GM21360 (cell line): ENCODE data around the gene ENAH.
A peak's percentile ranks its signal among the peaks of the same experiment; 100 is the strongest.

Experiments
- ATAC-seq: cut with Tn5 transposase; IDR thresholded peaks from one replicate; pipeline ENCODE4 v1.9.1; 2021; ENCODE audit warnings: mild to moderate bottlenecking, moderate library complexity; ENCODE audit not compliant: unreplicated experiment

The ENAH gene

GRCh38 chr1:225506727-225507126, 146.2 kb downstream of the ENAH start:
- no peak for ATAC-seq

- ATAC-seq: no peak
Observed at GRCh38 chr1:225504776-225505175, 148.1 kb downstream of the ENAH start.

GRCh38 chr1:225500624-225501192, 152.2 kb downstream of the ENAH start:
- ATAC-seq: no peak

GRCh38 chr1:225498549-225499136, 154.3 kb downstream of the ENAH start:
- ATAC-seq: no peak

GRCh38 chr1:225494789-225495359, 158.0 kb downstream of the ENAH start:
- ATAC-seq: no peak

GRCh38 chr1:225493591-225494246, 159.2 kb downstream of the ENAH start:
- ATAC-seq: no peak

GRCh38 chr1:225488676-225489075, 164.2 kb downstream of the ENAH start:
- ATAC-seq: no peak

GRCh38 chr1:225486856-225487255, 166.1 kb downstream of the ENAH start:
- no peak for ATAC-seq

GRCh38 chr1:225485991-225486530, 166.9 kb downstream of the ENAH start:
- no peak for ATAC-seq

- no peak for ATAC-seq
Observed at GRCh38 chr1:225485226-225485625, 167.7 kb downstream of the ENAH start.

- no peak for ATAC-seq
Observed at GRCh38 chr1:225484657-225485214, 168.2 kb downstream of the ENAH start.

GRCh38 chr1:225483818-225484656, 168.9 kb downstream of the ENAH start:
- no peak for ATAC-seq

GRCh38 chr1:225482421-225482950, 170.4 kb downstream of the ENAH start:
- no peak for ATAC-seq

GRCh38 chr1:225481738-225482137, 171.2 kb downstream of the ENAH start:
- no peak for ATAC-seq

GRCh38 chr1:225480825-225481434, 172.0 kb downstream of the ENAH start:
- ATAC-seq: peak; percentile 88

- no peak for ATAC-seq
Observed at GRCh38 chr1:225479996-225480720, 172.8 kb downstream of the ENAH start.

GRCh38 chr1:225479341-225479740, 173.6 kb downstream of the ENAH start:
- no peak for ATAC-seq

- no peak for ATAC-seq
Observed at GRCh38 chr1:225477296-225477911, 175.5 kb downstream of the ENAH start.

GRCh38 chr1:225476538-225476988, 176.4 kb downstream of the ENAH start:
- ATAC-seq: no peak
